Psoas muscle (tissue), 8 donors: ENCODE results near the gene C17orf50. TPM values are rescaled to one million over a fixed set of nuclear protein-coding genes. Genes with fewer than 3 reads are reported as not detected.

Experiments used
- ATAC-seq, 4 donors: fragments of 200-7000 bp; cut with Tn5 transposase; one replicate each; pipeline ENCODE4 v1.9.1; 2020; ENCODE audit warnings: moderate library complexity in 3 of 4, mild to moderate bottlenecking in 2 of 4
- DNase-seq, 2 donors: peaks; one replicate each; pipeline ENCODE4 v3.0.0-alpha.2; 2020
- H3K27ac ChIP-seq: fragments of 200-600 bp; one replicate; pipeline ENCODE4 v1.8.0; 2022
- H3K27me3 ChIP-seq, 3 donors: fragments of 200-600 bp in 1 of 3; one replicate each; pipeline versions ENCODE4 v1.6.1 to v1.8.0; 2013 to 2022; ENCODE audit warnings: low read length in 2 of 3, mild to moderate bottlenecking in 2 of 3, moderate library complexity in 1 of 3; ENCODE audit not compliant: insufficient read depth in 3 of 3
- H3K36me3 ChIP-seq, 2 donors: fragments of 200-600 bp in 1 of 2; one replicate each; pipeline versions ENCODE4 v1.6.1 to v1.8.0; 2013 to 2022; ENCODE audit warnings: low read depth in 1 of 2, mild to moderate bottlenecking in 1 of 2, moderate library complexity in 1 of 2; ENCODE audit not compliant: insufficient read depth in 1 of 2
- H3K4me1 ChIP-seq: fragments of 200-600 bp; one replicate; pipeline ENCODE4 v1.8.0; 2022
- H3K4me3 ChIP-seq: fragments of 200-600 bp; one replicate; pipeline ENCODE4 v1.8.0; 2022; ENCODE audit warnings: mild to moderate bottlenecking
- H3K9me3 ChIP-seq: fragments of 200-600 bp; one replicate; pipeline ENCODE4 v1.8.0; 2022
- CTCF ChIP-seq: fragments of 200-600 bp; IDR thresholded peaks from one replicate; pipeline ENCODE4 v1.8.0; 2022; ENCODE audit warnings: antibody characterized with exemption
- WGBS, 3 donors: extraction: QIAGEN DNeasy Blood & Tissue Kit; methylation state at CpG; one replicate each; pipeline versions ENCODE4 v1.1.6 to v1.1.7; 2013; 5-methylcytosine and 5-hydroxymethylcytosine counted together
- intact Hi-C, 2 donors: fragments of 100-400 bp; cut with DNase I; formaldehyde crosslinking; loops; one replicate each; pipeline versions ENCODE4 v1.11.0 to v1.14.2; 2022
- polyA plus RNA-seq, 3 donors: library from polyadenylated mRNA; stranded (reverse); fragments of 200-250 nt; gene quantifications; one replicate each; pipeline ENCODE4 v1.2.3, GENCODE V29; 2013
- total RNA-seq, 4 donors: library from RNA; stranded (reverse); fragmentation: NEBNext Ultra II Directional in 2 of 4; extraction: Animal tissue kit (Norgen Biotek cat#: 25700) in 2 of 4; gene quantifications; one replicate each; pipeline versions ENCODE4 v1.2.1 to v1.2.4, GENCODE V29; 2021 to 2023
- donor health status: healthy with polysubstance abuse.
- donor health status: DM: no; HTN: no; CAD: no; lungs with moderate emphysema.
- donor health status: Bipolar disorder and iron deficiency.
- donor health status: healthy.
- donor health status: DM: yes; HTN: yes; CAD: no.
- donor health status: DM: no; HTN: no; CAD: no.
- donor health status: DM: no; HTN: no; CAD: no.
- donor health status: DM: yes; HTN: yes; CAD: no.

Gene C17orf50
- total and polyA plus RNA-seq, 7 donors = 0.08 TPM; not detected in 6

- 78 to 87% (median 83%) methylated on average over 7 of the region's 7 CpGs for WGBS, 3 donors
- DNase-seq (no peak), ATAC-seq (no peak)
- H3K36me3 ChIP-seq = no peaks in the 10 kb centered on the region
- no peaks in the 10 kb centered on the region for H3K9me3 ChIP-seq
- no peak overlapping the region for H3K4me3 ChIP-seq
- TF ChIP-seq CTCF = no peak
- no peak overlapping the region for H3K27ac ChIP-seq
- peaks cover 0 to under 1% (median 0%) of the 10 kb centered on the region in 3 donors for H3K27me3 ChIP-seq
- peaks cover 6% of the 10 kb centered on the region for H3K4me1 ChIP-seq
- intact Hi-C loops = no loop called here
Observed at GRCh38 chr17:35734396-35734795, 26.3 kb upstream of the C17orf50 start.

- H3K9me3 ChIP-seq = no peaks in the 10 kb centered on the region
- H3K4me3 ChIP-seq = no peak overlapping the region
- ATAC-seq = no peak
- peaks cover 6% of the 10 kb centered on the region for H3K4me1 ChIP-seq
- no peak for TF ChIP-seq CTCF
- no peak for DNase-seq
- H3K27me3 ChIP-seq = peaks cover 0 to 4% (median 0%) of the 10 kb centered on the region in 3 donors
- WGBS, 3 donors = 81 to 86% (median 84%) methylated on average over 25 to 29 of the region's 29 CpGs
- H3K27ac ChIP-seq = no peak overlapping the region
- intact Hi-C loops = no loop called here
- no peaks in the 10 kb centered on the region for H3K36me3 ChIP-seq
Observed at GRCh38 chr17:35735036-35735805, 25.5 kb upstream of the C17orf50 start.

- Histone ChIP-seq H3K27me3 (peaks cover 0 to 4% (median 0%) of the 10 kb centered on the region in 3 donors), H3K36me3 (no peaks in the 10 kb centered on the region), H3K4me3 (no peak overlapping the region), H3K9me3 (no peaks in the 10 kb centered on the region), H3K27ac (no peak overlapping the region), H3K4me1 (peaks cover 5% of the 10 kb centered on the region)
- intact Hi-C loops = no loop called here
- DNase-seq (no peak), ATAC-seq (no peak)
- no peak for TF ChIP-seq CTCF
- WGBS, 3 donors = 84 to 89% (median 87%) methylated on average over 5 of the region's 5 CpGs
Observed at GRCh38 chr17:35736236-35736635, 24.5 kb upstream of the C17orf50 start.

GRCh38 chr17:35738519-35739133 is 22.1 kb upstream of the C17orf50 start:
- WGBS, 3 donors = 71 to 87% (median 76%) methylated on average over 5 of the region's 5 CpGs
- no peak overlapping the region for H3K4me3 ChIP-seq
- H3K27ac ChIP-seq = no peak overlapping the region
- no peaks in the 10 kb centered on the region for H3K36me3 ChIP-seq
- no peaks in the 10 kb centered on the region for H3K9me3 ChIP-seq
- intact Hi-C loops = no loop called here
- peaks cover 13% of the 10 kb centered on the region for H3K4me1 ChIP-seq
- H3K27me3 ChIP-seq = peaks cover 0 to 6% (median 0%) of the 10 kb centered on the region in 3 donors
- no peak for TF ChIP-seq CTCF
- DNase-seq (no peak), ATAC-seq (no peak)
